ENCODE results near the gene NXNL1.

DNA sequence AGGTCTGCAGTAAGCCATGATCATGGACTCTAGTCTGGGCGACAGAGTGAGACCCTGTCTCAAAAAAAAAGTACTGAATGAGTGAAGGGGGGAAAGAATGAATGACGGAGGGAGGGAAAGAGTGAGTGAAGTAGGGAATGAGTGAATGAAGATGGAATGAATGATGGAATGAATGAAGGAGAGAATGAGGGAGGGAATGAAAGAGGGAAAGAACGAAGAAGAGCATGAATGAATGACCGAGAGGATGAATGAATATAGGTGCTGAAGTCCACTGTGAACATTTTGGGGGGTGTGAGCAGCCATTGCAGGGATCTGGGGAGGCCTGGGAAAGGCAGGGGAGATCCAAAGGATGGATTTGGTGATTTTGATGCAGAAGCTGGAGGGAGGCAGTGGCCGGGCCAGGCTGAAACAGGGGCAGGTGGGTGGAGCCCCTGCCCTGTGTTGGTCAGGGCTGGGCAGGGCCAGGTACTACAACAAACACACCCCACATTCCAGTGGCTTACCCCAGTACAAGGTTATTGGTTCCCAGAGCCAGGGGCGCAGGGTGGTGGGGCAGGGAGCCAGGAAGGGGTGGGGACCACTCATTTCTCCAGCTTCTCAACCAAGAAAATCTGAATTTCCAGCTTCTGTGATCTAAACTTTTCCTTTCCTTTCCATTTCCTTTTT is 23.9 kb upstream of the NXNL1 start:
- TF ChIP-seq, protein P1, sequence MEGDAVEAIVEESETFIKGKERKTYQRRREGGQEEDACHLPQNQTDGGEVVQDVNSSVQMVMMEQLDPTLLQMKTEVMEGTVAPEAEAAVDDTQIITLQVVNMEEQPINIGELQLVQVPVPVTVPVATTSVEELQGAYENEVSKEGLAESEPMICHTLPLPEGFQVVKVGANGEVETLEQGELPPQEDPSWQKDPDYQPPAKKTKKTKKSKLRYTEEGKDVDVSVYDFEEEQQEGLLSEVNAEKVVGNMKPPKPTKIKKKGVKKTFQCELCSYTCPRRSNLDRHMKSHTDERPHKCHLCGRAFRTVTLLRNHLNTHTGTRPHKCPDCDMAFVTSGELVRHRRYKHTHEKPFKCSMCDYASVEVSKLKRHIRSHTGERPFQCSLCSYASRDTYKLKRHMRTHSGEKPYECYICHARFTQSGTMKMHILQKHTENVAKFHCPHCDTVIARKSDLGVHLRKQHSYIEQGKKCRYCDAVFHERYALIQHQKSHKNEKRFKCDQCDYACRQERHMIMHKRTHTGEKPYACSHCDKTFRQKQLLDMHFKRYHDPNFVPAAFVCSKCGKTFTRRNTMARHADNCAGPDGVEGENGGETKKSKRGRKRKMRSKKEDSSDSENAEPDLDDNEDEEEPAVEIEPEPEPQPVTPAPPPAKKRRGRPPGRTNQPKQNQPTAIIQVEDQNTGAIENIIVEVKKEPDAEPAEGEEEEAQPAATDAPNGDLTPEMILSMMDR (IDR thresholded peaks at IDR 0.05 in 2 of 3, conservative IDR thresholded peaks at IDR 0.05 in 1 of 3; ENCODE audit: borderline replicate concordance in 1 of 3, insufficient read depth in 1 of 3, low read depth in 2 of 3, low read length in 2 of 3): no peak
- TF ChIP-seq POLR2AphosphoS5 (IDR thresholded peaks at IDR 0.05; ENCODE audit: low read depth, low read length): no peak
- TF ChIP-seq CEBPB (IDR thresholded peaks at IDR 0.05; ENCODE audit: low read depth): no peak
- TF ChIP-seq YY1 (IDR thresholded peaks at IDR 0.05; ENCODE audit: extremely low read depth, insufficient replicate concordance, low read depth, low read length): no peak
- TF ChIP-seq ZNF274 (IDR thresholded peaks at IDR 0.05; ENCODE audit: low read depth, low read length): no peak
- TF ChIP-seq, protein P2, sequence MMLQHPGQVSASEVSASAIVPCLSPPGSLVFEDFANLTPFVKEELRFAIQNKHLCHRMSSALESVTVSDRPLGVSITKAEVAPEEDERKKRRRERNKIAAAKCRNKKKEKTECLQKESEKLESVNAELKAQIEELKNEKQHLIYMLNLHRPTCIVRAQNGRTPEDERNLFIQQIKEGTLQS (IDR thresholded peaks at IDR 0.05): no peak
- no peak for TF ChIP-seq EZH2phosphoT487 (IDR thresholded peaks at IDR 0.05; ENCODE audit: borderline replicate concordance)
- TF ChIP-seq POLR2A (IDR thresholded peaks at IDR 0.05; ENCODE audit: borderline replicate concordance, extremely low read depth, insufficient read depth, insufficient read length): no peak
- TF ChIP-seq EZH2 (IDR thresholded peaks at IDR 0.05): no peak
- TF ChIP-seq, protein P3, sequence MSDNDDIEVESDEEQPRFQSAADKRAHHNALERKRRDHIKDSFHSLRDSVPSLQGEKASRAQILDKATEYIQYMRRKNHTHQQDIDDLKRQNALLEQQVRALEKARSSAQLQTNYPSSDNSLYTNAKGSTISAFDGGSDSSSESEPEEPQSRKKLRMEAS (IDR thresholded peaks at IDR 0.05): no peak
